Lower leg skin (tissue), 3 donors: ENCODE results near the gene SAMD3.
"Not testable (repeated sequence)": the region's sequence is repeated elsewhere in the genome, so short reads cannot be mapped to it uniquely, and the experiment has no call there.

Source experiments
- POLR2A ChIP-seq, 2 donors: fragments of 450-650 bp; IDR thresholded peaks; one replicate each; pipeline ENCODE4 v1.6.1; 2016 to 2017; ENCODE audit warnings: antibody characterized with exemption in 2 of 2, mild to moderate bottlenecking in 1 of 2, moderate library complexity in 1 of 2
- TF ChIP-seq, protein P1 (sequence below), 3 donors: fragments of 450-650 bp; IDR thresholded peaks; one replicate each; pipeline ENCODE4 v1.5.1; 2016; ENCODE audit warnings: antibody characterized with exemption in 3 of 3, mild to moderate bottlenecking in 3 of 3, moderate library complexity in 2 of 3

DNA sequence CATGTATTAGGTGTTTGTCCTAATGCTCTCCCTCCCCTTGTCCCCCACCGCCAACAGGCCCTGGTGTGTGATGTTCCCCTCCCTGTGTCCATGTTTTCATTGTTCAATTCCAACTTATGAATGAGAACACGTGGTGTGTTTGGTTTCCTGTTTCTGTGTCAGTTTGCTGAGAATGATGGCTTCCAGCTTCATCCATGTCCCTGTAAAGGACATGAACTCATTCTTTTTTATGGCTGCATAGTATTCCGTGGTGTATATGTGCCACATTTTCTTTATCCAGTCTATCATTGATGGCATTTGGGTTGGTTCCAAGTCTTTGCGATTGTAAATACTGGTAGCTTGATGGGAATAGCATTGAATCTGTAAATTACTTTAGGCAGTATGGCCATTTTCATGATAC, 52.6 kb downstream of the SAMD3 start:
- TF ChIP-seq, protein P1, sequence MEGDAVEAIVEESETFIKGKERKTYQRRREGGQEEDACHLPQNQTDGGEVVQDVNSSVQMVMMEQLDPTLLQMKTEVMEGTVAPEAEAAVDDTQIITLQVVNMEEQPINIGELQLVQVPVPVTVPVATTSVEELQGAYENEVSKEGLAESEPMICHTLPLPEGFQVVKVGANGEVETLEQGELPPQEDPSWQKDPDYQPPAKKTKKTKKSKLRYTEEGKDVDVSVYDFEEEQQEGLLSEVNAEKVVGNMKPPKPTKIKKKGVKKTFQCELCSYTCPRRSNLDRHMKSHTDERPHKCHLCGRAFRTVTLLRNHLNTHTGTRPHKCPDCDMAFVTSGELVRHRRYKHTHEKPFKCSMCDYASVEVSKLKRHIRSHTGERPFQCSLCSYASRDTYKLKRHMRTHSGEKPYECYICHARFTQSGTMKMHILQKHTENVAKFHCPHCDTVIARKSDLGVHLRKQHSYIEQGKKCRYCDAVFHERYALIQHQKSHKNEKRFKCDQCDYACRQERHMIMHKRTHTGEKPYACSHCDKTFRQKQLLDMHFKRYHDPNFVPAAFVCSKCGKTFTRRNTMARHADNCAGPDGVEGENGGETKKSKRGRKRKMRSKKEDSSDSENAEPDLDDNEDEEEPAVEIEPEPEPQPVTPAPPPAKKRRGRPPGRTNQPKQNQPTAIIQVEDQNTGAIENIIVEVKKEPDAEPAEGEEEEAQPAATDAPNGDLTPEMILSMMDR (IDR thresholded peaks at IDR 0.05): not testable (repeated sequence)
- TF ChIP-seq POLR2A (IDR thresholded peaks at IDR 0.05): not testable (repeated sequence)
